Adrenal gland (tissue), 5 donors: ENCODE data around the gene TNFAIP8.

ENCODE experiments used
- POLR2A ChIP-seq, 2 donors: fragments of 450-650 bp; IDR thresholded peaks; one replicate each; pipeline ENCODE4 v1.6.1; 2017; ENCODE audit warnings: antibody characterized with exemption in 2 of 2, mild to moderate bottlenecking in 2 of 2, moderate library complexity in 1 of 2
- TF ChIP-seq, protein P1 (sequence below), 6 experiments: fragments of 450-650 bp in 4 of 6; fragments of 200-600 bp in 2 of 6; sonication (generic) in 1 of 6; IDR thresholded peaks; 1 replicate in 5 of 6; 2 replicates in 1 of 6; pipeline versions ENCODE4 v1.5.1 to v1.8.0; 2016 to 2021; ENCODE audit warnings: antibody characterized with exemption in 6 of 6, mild to moderate bottlenecking in 2 of 6, moderate library complexity in 1 of 6
- donor health status: DM: no; HTN: no; CAD: no.

DNA sequence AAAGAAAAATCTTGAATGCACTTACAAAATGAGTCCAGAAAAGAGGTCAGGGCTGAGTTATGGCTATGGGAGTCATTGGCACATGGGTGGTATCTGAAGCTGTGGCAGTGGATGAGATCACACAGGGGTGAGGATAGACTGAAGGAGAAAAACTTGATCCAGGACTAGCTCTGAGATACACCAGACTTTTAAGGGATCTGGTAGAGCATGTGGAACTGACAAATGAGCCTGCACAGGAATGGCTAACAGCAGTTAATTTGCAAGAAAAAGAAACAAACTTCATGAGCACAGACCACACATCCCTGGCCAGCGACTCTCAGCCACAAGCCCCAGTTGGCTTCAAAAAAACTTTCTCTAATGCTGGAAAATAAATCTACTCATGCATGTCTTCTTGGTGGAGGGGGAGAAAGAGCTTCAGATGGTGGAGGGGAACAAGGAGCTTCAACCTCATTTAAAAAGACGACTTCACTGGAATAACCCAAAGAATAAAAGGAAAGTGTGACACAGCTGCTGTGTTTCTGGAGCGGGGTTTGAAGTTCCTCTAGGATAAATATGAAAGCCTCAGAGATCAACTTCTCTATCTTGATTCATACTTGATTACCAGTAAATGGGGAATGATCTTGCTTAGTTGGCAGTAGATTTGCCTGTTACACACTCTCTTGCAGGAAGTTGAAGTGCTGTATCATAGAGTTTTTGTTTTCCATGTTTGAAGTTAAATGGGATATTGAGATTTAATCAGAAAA lies 33.6 kb downstream of the TNFAIP8 start:
- TF ChIP-seq, protein P1, sequence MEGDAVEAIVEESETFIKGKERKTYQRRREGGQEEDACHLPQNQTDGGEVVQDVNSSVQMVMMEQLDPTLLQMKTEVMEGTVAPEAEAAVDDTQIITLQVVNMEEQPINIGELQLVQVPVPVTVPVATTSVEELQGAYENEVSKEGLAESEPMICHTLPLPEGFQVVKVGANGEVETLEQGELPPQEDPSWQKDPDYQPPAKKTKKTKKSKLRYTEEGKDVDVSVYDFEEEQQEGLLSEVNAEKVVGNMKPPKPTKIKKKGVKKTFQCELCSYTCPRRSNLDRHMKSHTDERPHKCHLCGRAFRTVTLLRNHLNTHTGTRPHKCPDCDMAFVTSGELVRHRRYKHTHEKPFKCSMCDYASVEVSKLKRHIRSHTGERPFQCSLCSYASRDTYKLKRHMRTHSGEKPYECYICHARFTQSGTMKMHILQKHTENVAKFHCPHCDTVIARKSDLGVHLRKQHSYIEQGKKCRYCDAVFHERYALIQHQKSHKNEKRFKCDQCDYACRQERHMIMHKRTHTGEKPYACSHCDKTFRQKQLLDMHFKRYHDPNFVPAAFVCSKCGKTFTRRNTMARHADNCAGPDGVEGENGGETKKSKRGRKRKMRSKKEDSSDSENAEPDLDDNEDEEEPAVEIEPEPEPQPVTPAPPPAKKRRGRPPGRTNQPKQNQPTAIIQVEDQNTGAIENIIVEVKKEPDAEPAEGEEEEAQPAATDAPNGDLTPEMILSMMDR (IDR thresholded peaks at IDR 0.05) = no peak
- no peak for TF ChIP-seq POLR2A (IDR thresholded peaks at IDR 0.05)
